GM18505 (cell line): Measurements from ENCODE around the gene PI4K2A.

Source experiments
- ATAC-seq: cut with Tn5 transposase; IDR thresholded peaks from one replicate; pipeline ENCODE4 v1.9.1; 2021; ENCODE audit not compliant: unreplicated experiment
- POLR2A ChIP-seq: IDR thresholded peaks from 4 replicates; pipeline ENCODE4 v1.6.1; 2011; ENCODE audit warnings: borderline replicate concordance; ENCODE audit not compliant: insufficient read depth, insufficient read length; ENCODE audit errors: extremely low read depth

Gene PI4K2A

DNA sequence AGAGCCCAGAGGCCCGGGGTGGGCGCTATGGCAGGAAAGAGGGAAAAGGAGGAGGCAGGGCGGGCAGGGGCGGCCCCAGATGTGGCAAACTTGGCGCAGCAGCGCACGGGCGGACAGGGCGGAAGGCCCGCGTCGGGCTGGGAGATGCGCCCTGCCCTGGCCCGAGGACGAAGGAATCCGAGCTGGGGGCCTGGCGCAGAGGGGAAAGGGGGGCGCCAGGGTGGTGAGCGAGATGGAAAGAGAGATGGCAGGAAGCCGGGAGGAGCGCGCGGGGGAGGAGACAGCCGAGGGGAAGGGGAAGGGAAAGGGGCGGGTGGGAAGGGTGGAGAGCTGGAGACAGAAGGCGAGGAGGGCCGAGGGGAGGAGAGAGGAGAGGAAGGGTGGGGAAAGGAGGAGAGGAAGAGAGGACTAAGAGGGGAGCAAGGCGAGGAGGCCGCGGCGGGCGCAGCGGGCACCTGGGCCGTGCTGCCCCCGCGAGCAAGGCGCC, 72.9 kb downstream of the PI4K2A start, which contains the start of gene MARVELD1:
MARVELD1 (plus strand) TSS at position 392 of the 487 bp plus-strand sequence. CDS start 147 bp downstream, outside the sequence.
- ATAC-seq, result no peak
- no peak for TF ChIP-seq POLR2A

GRCh38 chr10:97713826-97714400, 73.4 kb downstream of the PI4K2A start:
- peak; percentile 70 for ATAC-seq
- no peak for TF ChIP-seq POLR2A

- ATAC-seq, result peak; percentile 38
These were observed 74.2 kb downstream of the PI4K2A start for GRCh38 chr10:97714401-97715258.

GRCh38 chr10:97715259-97715874, 74.9 kb downstream of the PI4K2A start:
- ATAC-seq, result no peak
- no peak for TF ChIP-seq POLR2A

More at GRCh38 chr10:97714401-97715258, 74.2 kb downstream of the PI4K2A start:
- no peak for TF ChIP-seq POLR2A

DNA sequence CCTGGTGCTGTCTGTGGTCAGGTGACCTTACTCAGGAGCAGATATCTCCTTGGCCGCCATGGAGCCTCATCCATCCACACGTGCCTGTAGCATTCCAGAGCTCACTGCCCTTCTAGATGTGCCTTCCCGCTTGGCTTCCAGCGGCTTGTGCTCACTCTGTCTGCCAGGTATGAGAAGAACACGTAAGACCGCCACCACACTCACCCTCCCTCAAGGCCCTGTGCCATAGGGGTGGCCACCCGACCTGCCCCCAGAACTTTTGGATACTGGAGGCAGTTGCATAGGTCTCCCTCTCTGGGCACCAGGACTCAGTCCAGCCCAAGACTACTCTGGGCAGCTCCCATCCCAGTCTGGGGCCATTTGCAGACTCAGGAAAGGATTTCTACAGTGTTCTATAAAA, 77.2 kb downstream of the PI4K2A start:
- TF ChIP-seq POLR2A, result no peak
- ATAC-seq, result no peak

GRCh38 chr10:97718178-97718577, 77.7 kb downstream of the PI4K2A start:
- no peak for ATAC-seq
- TF ChIP-seq POLR2A, result no peak

DNA sequence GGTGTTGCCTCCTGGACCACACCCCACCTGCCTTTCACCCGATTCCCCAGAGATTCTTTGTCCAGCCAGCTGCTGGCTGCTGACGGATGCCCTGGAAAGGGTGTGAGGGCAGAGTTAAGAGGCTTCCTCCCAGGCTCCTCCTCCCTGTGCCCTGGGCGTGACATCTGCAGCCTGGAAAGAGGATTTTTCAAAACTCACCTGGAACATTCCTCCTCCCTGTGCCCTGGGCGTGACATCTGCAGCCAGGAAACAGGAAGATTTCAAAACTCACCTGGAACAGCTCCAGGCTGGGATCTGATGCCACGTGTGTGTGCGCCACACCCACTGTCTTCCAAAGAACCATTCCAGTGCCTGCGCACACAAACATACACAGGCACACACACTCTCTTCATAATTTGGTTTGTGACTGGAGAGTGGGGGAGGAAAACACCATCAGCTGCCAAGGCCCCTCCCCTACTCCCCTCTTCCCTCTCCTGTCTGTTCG, 78.2 kb downstream of the PI4K2A start:
- no peak for ATAC-seq

GRCh38 chr10:97719602-97720001, 79.1 kb downstream of the PI4K2A start:
- no peak for ATAC-seq
- no peak for TF ChIP-seq POLR2A

More for the DNA sequence above, 78.2 kb downstream of the PI4K2A start:
- TF ChIP-seq POLR2A, result no peak

GRCh38 chr10:97721871-97722780, 81.7 kb downstream of the PI4K2A start:
- no peak for TF ChIP-seq POLR2A
- no peak for ATAC-seq

GRCh38 chr10:97723001-97723400, 82.5 kb downstream of the PI4K2A start:
- TF ChIP-seq POLR2A, result no peak
- ATAC-seq, result no peak

GRCh38 chr10:97724341-97724941, 84.0 kb downstream of the PI4K2A start:
- no peak for ATAC-seq
- TF ChIP-seq POLR2A, result no peak
